HG03565 (cell line): ENCODE measurements around the gene LDLRAD4.

Experiments
- ATAC-seq: cut with Tn5 transposase; IDR thresholded peaks from one replicate; pipeline ENCODE4 v1.9.1; 2021; ENCODE audit warnings: mild to moderate bottlenecking, moderate library complexity; ENCODE audit not compliant: unreplicated experiment

Gene LDLRAD4

GRCh38 chr18:13201292-13201691 is 17.3 kb upstream of the LDLRAD4 start:
- no peak for ATAC-seq

GRCh38 chr18:13202571-13202970 is 16.0 kb upstream of the LDLRAD4 start:
- ATAC-seq: no peak

GRCh38 chr18:13206301-13206700 is 12.3 kb upstream of the LDLRAD4 start:
- no peak for ATAC-seq

- no peak for ATAC-seq
These were observed 11.3 kb upstream of the LDLRAD4 start for GRCh38 chr18:13207294-13207693.

- no peak for ATAC-seq
These were observed 7.0 kb upstream of the LDLRAD4 start for GRCh38 chr18:13211534-13211933.

- no peak for ATAC-seq
These were observed 5.3 kb upstream of the LDLRAD4 start for GRCh38 chr18:13213036-13213795.

- no peak for ATAC-seq
These were observed 4.0 kb upstream of the LDLRAD4 start for GRCh38 chr18:13214609-13215008.

- no peak for ATAC-seq
These were observed 2.4 kb upstream of the LDLRAD4 start for GRCh38 chr18:13216092-13216582.

GRCh38 chr18:13216711-13217465 is 1.7 kb upstream of the LDLRAD4 start:
- no peak for ATAC-seq

GRCh38 chr18:13217466-13217961 is 1.0 kb upstream of the LDLRAD4 start:
- no peak for ATAC-seq

- no peak for ATAC-seq
These were observed 591 bp upstream of the LDLRAD4 start for GRCh38 chr18:13217971-13218367.

GRCh38 chr18:13218997-13219396 is 437 bp downstream of the LDLRAD4 start:
- ATAC-seq: no peak

GRCh38 chr18:13219593-13220159 is 1.1 kb downstream of the LDLRAD4 start:
- no peak for ATAC-seq

GRCh38 chr18:13220361-13220991 is 1.9 kb downstream of the LDLRAD4 start:
- ATAC-seq: no peak

GRCh38 chr18:13221869-13222855 is 3.6 kb downstream of the LDLRAD4 start:
- ATAC-seq: no peak

- no peak for ATAC-seq
These were observed 4.3 kb downstream of the LDLRAD4 start for GRCh38 chr18:13222856-13223281.

- ATAC-seq: no peak
These were observed 5.0 kb downstream of the LDLRAD4 start for GRCh38 chr18:13223311-13224143.

- no peak for ATAC-seq
These were observed 6.7 kb downstream of the LDLRAD4 start for GRCh38 chr18:13225261-13225660.

- no peak for ATAC-seq
These were observed 8.1 kb downstream of the LDLRAD4 start for GRCh38 chr18:13226533-13227144.
